Measurements from ENCODE around the gene PCK1. TPM values are rescaled to one million over a fixed set of nuclear protein-coding genes. Genes with fewer than 3 reads are reported as not detected.

The PCK1 gene
- total RNA-seq, 1 donor = not detected

DNA sequence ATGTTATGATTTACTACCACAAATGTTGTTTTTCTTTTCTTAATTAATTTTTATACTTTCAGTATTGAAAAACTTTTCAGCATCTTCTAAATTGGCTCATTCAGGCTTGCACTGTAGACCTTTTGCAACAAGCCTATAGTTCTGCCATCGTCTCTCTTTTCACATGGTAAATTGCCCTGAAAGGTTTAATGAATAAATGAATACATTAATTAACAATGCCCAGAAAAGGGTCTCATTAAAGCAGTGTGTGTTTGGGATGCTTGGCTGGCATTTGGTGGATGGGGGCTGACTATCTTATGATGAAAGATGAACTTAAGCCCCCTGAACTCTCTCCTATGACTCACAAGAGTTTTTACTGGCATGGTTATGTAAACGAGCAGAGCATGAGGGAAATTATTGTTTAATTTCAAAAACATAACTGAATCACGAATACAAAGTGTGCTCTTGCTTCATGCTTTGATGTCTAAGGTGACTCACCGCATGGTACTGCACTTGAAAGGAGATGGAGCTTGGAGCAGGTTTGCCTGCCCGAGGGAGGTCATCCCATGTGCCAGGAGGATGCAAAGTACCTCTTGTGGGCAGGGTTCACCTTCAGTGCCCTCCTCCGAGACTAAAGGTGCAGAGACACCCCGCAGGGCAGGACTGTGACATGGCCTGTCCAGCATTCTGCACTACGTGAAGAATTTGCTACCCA lies 13.8 kb upstream of the PCK1 start:
- Histone ChIP-seq H3K4me3 (ENCODE audit: low read length) (no peak overlapping the region), H3K27me3 (ENCODE audit: insufficient read depth, low read length) (no peaks in the 10 kb centered on the region), H3K9me3 (ENCODE audit: low read depth, low read length) (no peaks in the 10 kb centered on the region), H3K4me1 (ENCODE audit: insufficient read depth, low read length) (no peaks in the 10 kb centered on the region)

DNA sequence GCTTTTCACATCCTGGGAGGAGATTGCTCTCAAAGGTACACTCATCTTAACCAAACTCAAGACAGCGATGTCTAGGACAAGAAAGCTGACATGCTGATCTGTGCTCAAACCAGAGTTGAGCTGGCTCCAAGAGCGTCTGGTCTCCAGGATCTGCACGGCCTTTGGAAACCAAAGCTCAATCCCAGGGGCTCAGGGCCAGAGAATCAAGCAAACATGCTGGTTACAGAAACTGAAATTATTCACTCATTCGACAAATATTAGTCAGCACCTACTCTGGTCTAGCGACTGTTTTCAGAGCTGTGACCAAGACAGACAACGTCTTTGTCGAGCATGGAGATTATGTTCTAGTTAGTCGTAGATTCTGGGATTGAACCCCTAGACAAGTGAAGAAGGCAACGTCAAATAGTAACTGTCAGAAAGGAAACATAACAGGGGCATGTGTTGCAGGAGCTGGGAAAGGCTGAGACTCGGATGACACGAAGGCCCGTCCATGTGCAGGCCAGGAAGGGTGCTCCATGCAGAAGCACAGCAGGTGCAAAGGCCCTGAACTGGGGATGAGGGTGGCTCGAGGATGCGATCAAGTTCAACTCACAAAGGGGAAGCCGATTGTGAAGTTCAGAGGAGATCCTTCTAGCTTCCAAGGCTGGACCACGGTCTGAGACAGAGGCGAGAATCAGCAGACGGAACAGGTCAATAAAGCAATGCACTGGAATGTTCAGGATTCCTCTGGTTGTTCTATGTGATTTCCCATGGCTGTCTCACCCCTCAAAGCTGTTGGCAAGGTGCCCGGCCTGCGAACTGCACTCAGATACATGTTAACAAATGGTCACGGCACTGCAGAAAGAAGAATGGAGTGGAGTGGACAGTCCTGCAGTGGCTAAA lies 12.5 kb upstream of the PCK1 start:
- Histone ChIP-seq H3K27me3 (ENCODE audit: insufficient read depth, low read length) (no peaks in the 10 kb centered on the region), H3K9me3 (ENCODE audit: low read depth, low read length) (no peaks in the 10 kb centered on the region), H3K4me3 (ENCODE audit: low read length) (no peak overlapping the region), H3K4me1 (ENCODE audit: insufficient read depth, low read length) (no peaks in the 10 kb centered on the region)

- Histone ChIP-seq H3K9me3 (ENCODE audit: low read depth, low read length) (no peaks in the 10 kb centered on the region), H3K4me1 (ENCODE audit: insufficient read depth, low read length) (no peaks in the 10 kb centered on the region), H3K27me3 (ENCODE audit: insufficient read depth, low read length) (no peaks in the 10 kb centered on the region), H3K4me3 (ENCODE audit: low read length) (no peak overlapping the region)
These were observed 8.4 kb upstream of the PCK1 start for GRCh38 chr20:57552471-57552870.

- Histone ChIP-seq H3K27me3 (ENCODE audit: insufficient read depth, low read length) (no peaks in the 10 kb centered on the region), H3K9me3 (ENCODE audit: low read depth, low read length) (no peaks in the 10 kb centered on the region), H3K4me1 (ENCODE audit: insufficient read depth, low read length) (no peaks in the 10 kb centered on the region), H3K4me3 (ENCODE audit: low read length) (no peak overlapping the region)
These were observed 7.4 kb upstream of the PCK1 start for GRCh38 chr20:57553376-57554018.

DNA sequence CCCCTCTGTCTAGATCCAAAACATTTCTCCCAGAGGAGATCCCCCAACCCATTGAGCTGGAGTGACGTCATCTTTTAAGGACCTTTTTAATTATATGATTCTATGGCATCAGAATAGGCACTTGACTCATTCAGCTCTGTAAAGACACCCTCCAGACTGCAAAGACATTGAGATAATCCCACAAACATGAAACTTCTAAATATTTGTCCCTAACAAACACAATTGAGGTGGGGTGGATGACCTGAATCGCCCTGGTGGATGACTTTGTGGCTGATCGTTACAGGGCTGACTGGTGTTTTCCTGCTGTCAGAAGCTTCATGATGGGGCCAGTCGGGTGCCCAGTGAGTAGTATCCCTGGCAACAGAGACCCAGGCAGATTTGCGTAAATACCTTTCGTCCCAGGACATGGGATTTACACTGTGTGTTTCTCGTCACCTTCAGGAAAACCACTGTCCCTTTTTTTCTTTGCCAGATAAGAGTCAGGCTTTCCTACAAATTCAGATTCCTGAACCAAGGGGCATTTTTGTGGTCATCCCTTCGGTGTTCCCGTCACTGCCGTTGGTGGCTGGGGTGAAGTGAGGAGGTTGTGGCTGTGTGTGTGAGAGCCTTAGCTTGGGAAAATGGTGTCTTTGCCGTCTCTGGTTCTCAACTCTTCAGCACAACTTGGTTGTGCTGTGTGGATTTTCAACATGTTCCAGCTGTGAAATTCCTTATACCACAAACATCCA lies 5.3 kb upstream of the PCK1 start:
- Histone ChIP-seq H3K9me3 (ENCODE audit: low read depth, low read length) (no peaks in the 10 kb centered on the region), H3K4me1 (ENCODE audit: insufficient read depth, low read length) (no peaks in the 10 kb centered on the region)

DNA sequence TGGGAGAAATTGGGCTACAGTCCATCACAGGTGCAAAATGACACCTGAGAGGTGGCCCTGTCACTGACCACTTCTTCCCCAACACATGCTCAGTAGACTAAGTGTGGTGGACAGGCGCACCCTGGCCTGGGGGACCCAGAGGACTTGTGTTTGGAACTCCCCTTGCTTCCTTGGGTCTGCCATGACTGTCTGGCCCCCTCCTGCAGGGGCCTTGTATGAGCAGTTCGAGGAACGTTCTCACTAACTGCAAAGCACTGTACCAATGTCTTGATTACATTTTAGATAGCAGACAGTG lies 4.0 kb upstream of the PCK1 start:
- Histone ChIP-seq H3K27me3 (ENCODE audit: insufficient read depth, low read length) (no peaks in the 10 kb centered on the region), H3K4me1 (ENCODE audit: insufficient read depth, low read length) (no peaks in the 10 kb centered on the region), H3K9me3 (ENCODE audit: low read depth, low read length) (no peaks in the 10 kb centered on the region), H3K4me3 (ENCODE audit: low read length) (no peak overlapping the region)

More for the DNA sequence above, 5.3 kb upstream of the PCK1 start:
- Histone ChIP-seq H3K27me3 (ENCODE audit: insufficient read depth, low read length) (no peaks in the 10 kb centered on the region), H3K4me3 (ENCODE audit: low read length) (no peak overlapping the region)

DNA sequence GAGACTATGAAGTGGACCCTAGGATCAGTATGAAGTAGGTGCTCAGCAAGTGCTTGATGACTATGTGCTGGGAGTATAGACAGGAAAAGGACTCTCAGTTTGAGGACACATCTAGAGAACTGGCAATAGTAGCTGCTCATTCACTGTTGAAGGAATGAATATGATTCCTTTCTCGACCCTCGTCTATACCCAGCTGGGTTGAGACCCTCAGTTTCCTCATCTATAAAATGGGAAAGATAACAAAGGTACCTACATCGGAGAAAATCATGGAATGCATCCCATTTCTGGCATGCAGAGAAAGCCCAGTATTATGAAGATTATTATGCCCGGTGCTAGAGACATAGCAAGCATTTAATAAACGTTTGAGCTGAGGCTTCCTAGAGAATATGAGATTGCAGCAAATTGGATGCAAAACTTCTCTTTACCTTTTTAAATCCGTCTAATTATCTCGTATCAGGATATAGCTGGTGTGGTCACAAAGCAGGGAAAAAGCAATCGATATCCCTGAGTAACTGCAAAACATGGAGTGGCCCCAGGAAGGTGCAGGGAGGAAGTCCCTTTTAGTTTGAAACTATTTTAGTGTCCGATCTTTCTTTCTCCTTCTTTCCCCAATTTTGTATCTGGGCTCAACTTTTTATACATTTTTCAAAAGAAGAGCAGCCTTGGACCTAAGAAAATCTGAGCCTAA lies 2.8 kb upstream of the PCK1 start:
- no peaks in the 10 kb centered on the region for H3K4me1 ChIP-seq (ENCODE audit: insufficient read depth, low read length)
- no peaks in the 10 kb centered on the region for H3K27me3 ChIP-seq (ENCODE audit: insufficient read depth, low read length)
- no peaks in the 10 kb centered on the region for H3K9me3 ChIP-seq (ENCODE audit: low read depth, low read length)
- no peak overlapping the region for H3K4me3 ChIP-seq (ENCODE audit: low read length)

- Histone ChIP-seq H3K4me1 (ENCODE audit: insufficient read depth, low read length) (no peaks in the 10 kb centered on the region), H3K9me3 (ENCODE audit: low read depth, low read length) (no peaks in the 10 kb centered on the region), H3K4me3 (ENCODE audit: low read length) (no peak overlapping the region), H3K27me3 (ENCODE audit: insufficient read depth, low read length) (no peaks in the 10 kb centered on the region)
These were observed 2.2 kb upstream of the PCK1 start for GRCh38 chr20:57558614-57559288.

- H3K27me3 ChIP-seq (ENCODE audit: insufficient read depth, low read length) = no peaks in the 10 kb centered on the region
- H3K4me1 ChIP-seq (ENCODE audit: insufficient read depth, low read length) = no peaks in the 10 kb centered on the region
- H3K9me3 ChIP-seq (ENCODE audit: low read depth, low read length) = no peaks in the 10 kb centered on the region
- H3K4me3 ChIP-seq (ENCODE audit: low read length) = no peak overlapping the region
These were observed 1.6 kb upstream of the PCK1 start for GRCh38 chr20:57559289-57559634.

GRCh38 chr20:57559658-57560553 lies 1.0 kb upstream of the PCK1 start:
- Histone ChIP-seq H3K4me3 (ENCODE audit: low read length) (no peak overlapping the region), H3K4me1 (ENCODE audit: insufficient read depth, low read length) (no peaks in the 10 kb centered on the region), H3K9me3 (ENCODE audit: low read depth, low read length) (no peaks in the 10 kb centered on the region), H3K27me3 (ENCODE audit: insufficient read depth, low read length) (no peaks in the 10 kb centered on the region)

DNA sequence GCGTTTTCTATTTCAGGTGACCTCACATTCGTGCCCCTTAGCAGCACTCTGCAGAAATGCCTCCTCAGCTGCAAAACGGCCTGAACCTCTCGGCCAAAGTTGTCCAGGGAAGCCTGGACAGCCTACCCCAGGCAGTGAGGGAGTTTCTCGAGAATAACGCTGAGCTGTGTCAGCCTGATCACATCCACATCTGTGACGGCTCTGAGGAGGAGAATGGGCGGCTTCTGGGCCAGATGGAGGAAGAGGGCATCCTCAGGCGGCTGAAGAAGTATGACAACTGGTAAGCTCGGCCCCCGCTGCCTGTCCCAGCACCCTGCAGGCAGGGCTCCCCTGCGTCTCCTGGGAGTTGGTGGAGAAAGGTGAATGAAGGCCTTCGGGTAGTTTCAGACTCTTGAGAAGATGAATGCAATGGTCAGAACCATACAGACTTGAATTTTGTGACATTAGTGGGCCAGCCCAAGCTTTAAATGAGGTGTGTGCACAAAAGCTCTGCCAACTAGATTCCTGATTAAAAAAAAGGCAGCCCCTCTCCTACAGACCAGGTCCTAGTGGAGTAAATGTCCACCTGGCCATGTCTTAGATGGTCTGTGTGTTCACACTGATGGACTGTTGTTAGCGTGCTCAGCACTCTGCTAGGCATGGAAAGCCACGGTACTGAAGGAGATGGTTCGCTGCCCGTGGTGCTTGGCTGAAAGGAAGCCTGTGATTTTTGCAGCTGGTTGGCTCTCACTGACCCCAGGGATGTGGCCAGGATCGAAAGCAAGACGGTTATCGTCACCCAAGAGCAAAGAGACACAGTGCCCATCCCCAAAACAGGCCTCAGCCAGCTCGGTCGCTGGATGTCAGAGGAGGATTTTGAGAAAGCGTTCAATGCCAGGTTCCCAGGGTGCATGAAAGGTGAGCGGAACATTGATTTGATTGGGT lies 708 bp downstream of the PCK1 start:
- Histone ChIP-seq H3K4me1 (ENCODE audit: insufficient read depth, low read length) (no peaks in the 10 kb centered on the region), H3K4me3 (ENCODE audit: low read length) (no peak overlapping the region), H3K27me3 (ENCODE audit: insufficient read depth, low read length) (no peaks in the 10 kb centered on the region), H3K9me3 (ENCODE audit: low read depth, low read length) (no peaks in the 10 kb centered on the region)

DNA sequence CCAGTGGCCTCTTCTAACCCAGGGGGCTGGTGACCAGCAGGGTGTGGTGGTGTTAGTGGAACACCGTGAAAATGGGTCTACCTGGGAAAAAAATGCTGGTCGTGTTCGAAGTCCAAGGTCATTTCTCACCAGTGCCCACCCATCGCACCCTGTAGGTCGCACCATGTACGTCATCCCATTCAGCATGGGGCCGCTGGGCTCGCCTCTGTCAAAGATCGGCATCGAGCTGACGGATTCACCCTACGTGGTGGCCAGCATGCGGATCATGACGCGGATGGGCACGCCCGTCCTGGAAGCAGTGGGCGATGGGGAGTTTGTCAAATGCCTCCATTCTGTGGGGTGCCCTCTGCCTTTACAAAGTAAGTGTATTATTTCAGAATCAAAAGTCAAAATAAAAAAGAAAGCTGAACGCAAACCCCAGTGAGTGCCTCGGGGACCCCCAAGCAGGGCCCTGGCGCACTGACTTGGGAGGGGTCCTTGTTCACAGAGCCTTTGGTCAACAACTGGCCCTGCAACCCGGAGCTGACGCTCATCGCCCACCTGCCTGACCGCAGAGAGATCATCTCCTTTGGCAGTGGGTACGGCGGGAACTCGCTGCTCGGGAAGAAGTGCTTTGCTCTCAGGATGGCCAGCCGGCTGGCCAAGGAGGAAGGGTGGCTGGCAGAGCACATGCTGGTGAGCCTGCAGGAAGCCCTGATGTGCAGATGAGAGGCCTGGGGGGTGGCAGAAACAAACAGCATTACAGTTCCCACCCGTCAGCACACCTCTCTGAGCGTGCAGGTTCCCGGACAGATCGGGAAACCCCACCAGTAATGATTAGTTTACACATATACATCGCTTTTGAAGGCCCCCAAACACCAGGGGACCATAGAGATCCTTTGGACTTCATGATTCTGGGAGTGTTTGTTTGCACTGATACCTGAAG lies 1.9 kb downstream of the PCK1 start:
- Histone ChIP-seq H3K9me3 (ENCODE audit: low read depth, low read length) (no peaks in the 10 kb centered on the region), H3K4me3 (ENCODE audit: low read length) (no peak overlapping the region), H3K27me3 (ENCODE audit: insufficient read depth, low read length) (no peaks in the 10 kb centered on the region), H3K4me1 (ENCODE audit: insufficient read depth, low read length) (no peaks in the 10 kb centered on the region)

Data from mononuclear cell (primary cell).